K562 (cell line): ENCODE data around the gene NOP16. TPM values are rescaled to one million over a fixed set of nuclear protein-coding genes. Genes with fewer than 3 reads are reported as not detected.

Experiments used
- ATAC-seq: fragments of 200-7000 bp; cut with Tn5 transposase; 3 replicates; pipeline ENCODE4 v1.9.1; 2020; ENCODE audit warnings: moderate library complexity
- BruUV-seq: library from RNA; stranded (reverse); fragments of 400-500 nt; replicated peaks from 2 replicates; lab custom pipeline; 2021; lab: Mats Ljungman, UMichigan
- CTCF ChIA-PET: fragments of 300-600 bp; formaldehyde crosslinking; extraction: SDS; loops from one replicate; lab custom pipeline; 2021; ENCODE audit warnings: low intra/inter-chr PET ratio; lab: Yijun Ruan, JAX
- POLR2A ChIA-PET: fragments of 300-600, 350-650 bp; sonication (Branson Sonifier 250); formaldehyde crosslinking; extraction: SDS; loops from one replicate; lab custom pipeline; 2021; ENCODE audit warnings: antibody characterized with exemption, inconsistent platforms; lab: Yijun Ruan, JAX
- DNase-seq, 4 experiments: peaks; one replicate each; pipeline versions ENCODE4 v3.0.0 to v3.0.0-alpha.2; 2011 to 2018; ENCODE audit warnings: low spot score in 3 of 4, mixed read lengths in 3 of 4; ENCODE audit errors: extremely low read depth in 1 of 4
- FAIRE-seq: peaks from 2 replicates; lab custom pipeline; 2011; peaks lifted over from hg19 to GRCh38; lab: Jason Lieb, UNC
- H2AFZ ChIP-seq: 2 replicates; pipeline ENCODE4 v1.6.0; 2011; ENCODE audit warnings: low read depth, low read length, control low read depth, inconsistent platforms
- H3K27ac ChIP-seq: fragments of 200-600 bp; 3 replicates; pipeline ENCODE4 v1.8.0; 2011; ENCODE audit warnings: low read depth, mild to moderate bottlenecking, control low read depth, inconsistent platforms, low read length, moderate library complexity, mixed read lengths; ENCODE audit errors: extremely low read depth
- H3K27me3 ChIP-seq, 2 experiments: fragments of 300-600 bp in 1 of 2; 2 replicates in 1 of 2; 3 replicates in 1 of 2; pipeline versions ENCODE4 v1.6.0 to v1.8.0; 2011; ENCODE audit warnings: inconsistent platforms in 2 of 2, low read length in 2 of 2, mild to moderate bottlenecking in 1 of 2, mixed read lengths in 1 of 2, moderate library complexity in 1 of 2; ENCODE audit not compliant: control insufficient read depth in 2 of 2, insufficient read depth in 2 of 2
- H3K36me3 ChIP-seq: fragments of 300-600 bp; 3 replicates; pipeline ENCODE4 v1.8.0; 2011; ENCODE audit warnings: mild to moderate bottlenecking, low read length, inconsistent platforms; ENCODE audit not compliant: control insufficient read depth, insufficient read depth
- H3K4me1 ChIP-seq, 2 experiments: fragments of 200-600 bp in 1 of 2; replicated peaks in 1 of 2; 2 replicates in 1 of 2; 3 replicates in 1 of 2; pipeline versions ENCODE4 v1.5.1 to v1.8.0; 2011; ENCODE audit warnings: inconsistent platforms in 2 of 2, low read length in 2 of 2, mild to moderate bottlenecking in 1 of 2, mixed read lengths in 1 of 2, moderate library complexity in 1 of 2; ENCODE audit not compliant: control insufficient read depth in 2 of 2, insufficient read depth in 2 of 2
- H3K4me2 ChIP-seq: 2 replicates; pipeline ENCODE4 v1.6.1; 2011; ENCODE audit warnings: low read length, control low read depth, inconsistent platforms, mixed read lengths; ENCODE audit not compliant: insufficient read depth
- H3K4me3 ChIP-seq: fragments of 200-600 bp; sonication (generic), shearing (Covaris generic); 2 replicates; pipeline ENCODE4 v1.5.1; 2016; ENCODE audit warnings: control low read depth, inconsistent platforms
- H3K79me2 ChIP-seq: fragments of 200-600 bp; 3 replicates; pipeline ENCODE4 v1.8.0; 2011; ENCODE audit warnings: low read length, inconsistent platforms; ENCODE audit not compliant: control insufficient read depth, insufficient read depth
- H3K9ac ChIP-seq, 2 experiments: 2 replicates each; pipeline versions ENCODE4 v1.6.0 to v1.6.1; 2011; ENCODE audit warnings: low read depth in 2 of 2, low read length in 2 of 2, control low read depth in 1 of 2, inconsistent platforms in 1 of 2, mild to moderate bottlenecking in 1 of 2, mixed read lengths in 1 of 2; ENCODE audit not compliant: insufficient read depth in 1 of 2
- H3K9me1 ChIP-seq: one replicate; pipeline ENCODE4 v1.6.0; 2011; ENCODE audit warnings: inconsistent platforms, mild to moderate bottlenecking, low read length, moderate library complexity; ENCODE audit not compliant: control insufficient read depth, insufficient read depth
- H3K9me3 ChIP-seq: replicated peaks from 2 replicates; pipeline ENCODE4 v1.5.1; 2011; ENCODE audit warnings: low read depth, low read length, inconsistent platforms; ENCODE audit not compliant: control insufficient read depth, insufficient read depth
- H4K20me1 ChIP-seq: replicated peaks from 2 replicates; pipeline ENCODE4 v1.6.1; 2011; ENCODE audit warnings: low read length, inconsistent platforms, mixed read lengths; ENCODE audit not compliant: control insufficient read depth, insufficient read depth
- ARID4B ChIP-seq: sonication (generic); formaldehyde crosslinking; IDR thresholded peaks from 2 replicates; pipeline ENCODE4 v1.8.0; 2022; ENCODE audit warnings: mild to moderate bottlenecking, missing genetic modification reagents
- GABPA ChIP-seq: fragments of 200-800 bp; sonication (Bioruptor generic); conservative IDR thresholded peaks from 2 replicates; pipeline ENCODE4 v1.6.1; 2016; ENCODE audit warnings: low read depth, missing genetic modification characterization, missing compliant biosample characterization
- HEY1 ChIP-seq: fragments of 250-450 bp; sonication (Bioruptor Pico); IDR thresholded peaks from 2 replicates; pipeline ENCODE4 v1.5.0; 2020; ENCODE audit warnings: mild to moderate bottlenecking, moderate library complexity, borderline replicate concordance
- MAFK ChIP-seq: IDR thresholded peaks from 2 replicates; pipeline ENCODE4 v1.6.1; 2011; ENCODE audit warnings: low read length, improper control_type of control experiment
- RFX7 ChIP-seq: fragments of 250-450 bp; sonication (Bioruptor Pico); IDR thresholded peaks from 2 replicates; pipeline ENCODE4 v1.5.1; 2021; ENCODE audit warnings: mild to moderate bottlenecking
- RHOXF2B ChIP-seq: fragments of 250-450 bp; sonication (Bioruptor Pico); conservative IDR thresholded peaks from 2 replicates; pipeline ENCODE4 v1.5.1; 2021
- SAP30 ChIP-seq: fragments of 200-600 bp; sonication (generic); IDR thresholded peaks from 2 replicates; pipeline ENCODE4 v1.6.1; 2012; ENCODE audit warnings: borderline replicate concordance, low read depth, mild to moderate bottlenecking, moderate library complexity, low read length, control low read depth, inconsistent platforms; ENCODE audit not compliant: insufficient read depth, poor library complexity, severe bottlenecking
- TEAD1 ChIP-seq, 2 experiments: fragments of 450-650 bp in 1 of 2; sonication (generic) in 1 of 2; formaldehyde crosslinking; IDR thresholded peaks; 2 replicates each; pipeline versions ENCODE4 v1.4.0 to v1.8.0; 2020 to 2022; ENCODE audit warnings: mild to moderate bottlenecking in 2 of 2, missing genetic modification reagents in 1 of 2
- ZNF41 ChIP-seq: fragments of 250-450 bp; sonication (Bioruptor Pico); conservative IDR thresholded peaks from 2 replicates; pipeline ENCODE4 v1.4.0; 2020; ENCODE audit warnings: mild to moderate bottlenecking
- ZNF644 ChIP-seq: fragments of 200-800 bp; sonication (Bioruptor generic); IDR thresholded peaks from 2 replicates; pipeline ENCODE4 v1.6.1; 2016; ENCODE audit warnings: low read depth, missing genetic modification characterization, missing compliant biosample characterization
- ZNF830 ChIP-seq: fragments of 250-450 bp; sonication (Bioruptor Pico); IDR thresholded peaks from 2 replicates; pipeline ENCODE4 v1.5.0; 2021; ENCODE audit warnings: mild to moderate bottlenecking
- WGBS: fragments of 100-300 bp; shearing (Covaris generic); methylation state at CpG from one replicate; pipeline ENCODE4 v1.1.6; 2016; ENCODE audit warnings: low coverage, mixed read lengths; ENCODE audit not compliant: insufficient coverage; ENCODE audit errors: missing lambda C conversion rate; 5-methylcytosine and 5-hydroxymethylcytosine counted together
- in situ Hi-C: fragments of 300-500 bp; cut with MboI; formaldehyde crosslinking; loops from 4 replicates; pipeline ENCODE4 v1.15.0; 2018; ENCODE audit warnings: inconsistent platforms, mixed read lengths
- intact Hi-C: fragments of 100-400 bp; cut with micrococcal nuclease; formaldehyde crosslinking; loops from 2 replicates; pipeline ENCODE4 v1.14.2; 2022
- polyA plus RNA-seq, 8 experiments: library from polyadenylated mRNA; depleted of rRNA in 4 of 8; stranded (reverse) in 5 of 8; unstranded in 3 of 8; fragments of >200 nt; fragmentation: Nextera tagmentation in 2 of 8; fragmentation: Illumina TruSeq in 1 of 8; extraction: Ambion mirVana in 2 of 8; extraction: Trizol in 1 of 8; gene quantifications; 2 replicates each; pipeline versions ENCODE4 v1.2.1 to v1.2.3, GENCODE V29; 2011 to 2014; ENCODE audit warnings: inconsistent platforms in 1 of 8, missing spikeins in 1 of 8
- total RNA-seq, 7 experiments: library from RNA; depleted of rRNA in 6 of 7; stranded (reverse); fragments of >200 nt in 6 of 7; fragmentation: Illumina TruSeq in 2 of 7; extraction: Trizol in 2 of 7; gene quantifications; 2 replicates each; pipeline versions ENCODE4 v1.2.1 to v1.2.3, GENCODE V29; 2011 to 2021; ENCODE audit warnings: low replicate concordance in 1 of 7
- TF ChIP-seq, protein P1 (sequence below): fragments of 450-650 bp; IDR thresholded peaks from 2 replicates; pipeline ENCODE4 v1.6.1; 2014; ENCODE audit warnings: low read depth, mild to moderate bottlenecking, moderate library complexity, borderline replicate concordance
- TF ChIP-seq, protein P2 (sequence below): sonication (generic); formaldehyde crosslinking; IDR thresholded peaks from 2 replicates; pipeline ENCODE4 v1.8.0; 2023; ENCODE audit warnings: mild to moderate bottlenecking, missing genetic modification reagents

Gene NOP16
- total and polyA plus RNA-seq, 9 of the 15 experiments (the other 6 are each of a cell fraction or from before 2014, with no cell fraction given): 92.5 to 342 (median 148) TPM

DNA sequence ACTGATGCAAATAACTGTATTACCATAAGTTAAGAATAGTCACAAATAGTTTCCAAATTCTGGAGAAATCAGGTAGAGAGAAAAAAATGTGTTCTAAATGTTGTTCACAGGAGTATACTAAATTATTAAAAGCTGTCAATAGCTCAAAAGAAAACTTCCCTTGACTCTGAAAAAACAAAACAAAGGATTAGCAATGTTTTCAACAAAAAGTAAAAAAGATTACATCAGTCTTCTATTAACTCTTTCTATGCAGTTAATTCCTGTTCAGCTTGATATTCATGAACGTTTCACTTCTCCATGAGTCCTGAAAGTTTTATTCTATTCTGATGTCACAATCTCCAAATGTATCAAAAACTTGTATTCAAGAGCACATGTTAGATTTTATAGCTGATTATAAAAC, 37.4 kb upstream of the NOP16 start:
- 14% methylated on average over 1 of the region's 1 CpG for WGBS
- Histone ChIP-seq H3K4me1 (no peaks in the 10 kb centered on the region; a peak in 2 of 5 replicates), H3K27ac (no peak overlapping the region), H3K9me1 (no peaks in the 10 kb centered on the region), H3K4me3 (no peak overlapping the region), H3K79me2 (no peaks in the 10 kb centered on the region), H3K9ac (no peak overlapping the region), H3K9me3 (peaks cover 2% of the 10 kb centered on the region; the same call in 1 of the 2 replicates), H3K36me3 (no peaks in the 10 kb centered on the region), H4K20me1 (no peaks in the 10 kb centered on the region), H3K4me2 (no peak overlapping the region), H2AFZ (no peak overlapping the region), H3K27me3 (no peaks in the 10 kb centered on the region)
- FAIRE-seq (no peak), ATAC-seq (no peak), DNase-seq (no peak)
- intact Hi-C loops (no loop called here), in situ Hi-C loops (no loop called here)
- ChIA-PET CTCF (interaction anchor here (0.6 kb wide), 1 partner anchor 10 kb away, joined by 5 read pairs; the partner anchor contains the start of gene CLTB), POLR2A (interaction anchor here (0.8 kb wide), 1 partner anchor 10 kb away, joined by 4 read pairs; the partner anchor contains the start of gene CLTB)
- BruUV-seq: no TSS peak
- TF ChIP-seq, protein P1, sequence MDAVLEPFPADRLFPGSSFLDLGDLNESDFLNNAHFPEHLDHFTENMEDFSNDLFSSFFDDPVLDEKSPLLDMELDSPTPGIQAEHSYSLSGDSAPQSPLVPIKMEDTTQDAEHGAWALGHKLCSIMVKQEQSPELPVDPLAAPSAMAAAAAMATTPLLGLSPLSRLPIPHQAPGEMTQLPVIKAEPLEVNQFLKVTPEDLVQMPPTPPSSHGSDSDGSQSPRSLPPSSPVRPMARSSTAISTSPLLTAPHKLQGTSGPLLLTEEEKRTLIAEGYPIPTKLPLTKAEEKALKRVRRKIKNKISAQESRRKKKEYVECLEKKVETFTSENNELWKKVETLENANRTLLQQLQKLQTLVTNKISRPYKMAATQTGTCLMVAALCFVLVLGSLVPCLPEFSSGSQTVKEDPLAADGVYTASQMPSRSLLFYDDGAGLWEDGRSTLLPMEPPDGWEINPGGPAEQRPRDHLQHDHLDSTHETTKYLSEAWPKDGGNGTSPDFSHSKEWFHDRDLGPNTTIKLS: no peak
- TF ChIP-seq, protein P2, sequence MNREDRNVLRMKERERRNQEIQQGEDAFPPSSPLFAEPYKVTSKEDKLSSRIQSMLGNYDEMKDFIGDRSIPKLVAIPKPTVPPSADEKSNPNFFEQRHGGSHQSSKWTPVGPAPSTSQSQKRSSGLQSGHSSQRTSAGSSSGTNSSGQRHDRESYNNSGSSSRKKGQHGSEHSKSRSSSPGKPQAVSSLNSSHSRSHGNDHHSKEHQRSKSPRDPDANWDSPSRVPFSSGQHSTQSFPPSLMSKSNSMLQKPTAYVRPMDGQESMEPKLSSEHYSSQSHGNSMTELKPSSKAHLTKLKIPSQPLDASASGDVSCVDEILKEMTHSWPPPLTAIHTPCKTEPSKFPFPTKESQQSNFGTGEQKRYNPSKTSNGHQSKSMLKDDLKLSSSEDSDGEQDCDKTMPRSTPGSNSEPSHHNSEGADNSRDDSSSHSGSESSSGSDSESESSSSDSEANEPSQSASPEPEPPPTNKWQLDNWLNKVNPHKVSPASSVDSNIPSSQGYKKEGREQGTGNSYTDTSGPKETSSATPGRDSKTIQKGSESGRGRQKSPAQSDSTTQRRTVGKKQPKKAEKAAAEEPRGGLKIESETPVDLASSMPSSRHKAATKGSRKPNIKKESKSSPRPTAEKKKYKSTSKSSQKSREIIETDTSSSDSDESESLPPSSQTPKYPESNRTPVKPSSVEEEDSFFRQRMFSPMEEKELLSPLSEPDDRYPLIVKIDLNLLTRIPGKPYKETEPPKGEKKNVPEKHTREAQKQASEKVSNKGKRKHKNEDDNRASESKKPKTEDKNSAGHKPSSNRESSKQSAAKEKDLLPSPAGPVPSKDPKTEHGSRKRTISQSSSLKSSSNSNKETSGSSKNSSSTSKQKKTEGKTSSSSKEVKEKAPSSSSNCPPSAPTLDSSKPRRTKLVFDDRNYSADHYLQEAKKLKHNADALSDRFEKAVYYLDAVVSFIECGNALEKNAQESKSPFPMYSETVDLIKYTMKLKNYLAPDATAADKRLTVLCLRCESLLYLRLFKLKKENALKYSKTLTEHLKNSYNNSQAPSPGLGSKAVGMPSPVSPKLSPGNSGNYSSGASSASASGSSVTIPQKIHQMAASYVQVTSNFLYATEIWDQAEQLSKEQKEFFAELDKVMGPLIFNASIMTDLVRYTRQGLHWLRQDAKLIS (CRISPR knock-in tag): no peak
- TF ChIP-seq GABPA (tag): no peak
- no peak for TF ChIP-seq ZNF41 (CRISPR knock-in tag)
- no peak for TF ChIP-seq TEAD1 (CRISPR knock-in tag; IDR thresholded peaks at IDR 0.05)
- no peak for TF ChIP-seq SAP30
- no peak for TF ChIP-seq ZNF830 (CRISPR knock-in tag)
- TF ChIP-seq ARID4B (CRISPR knock-in tag): no peak
- TF ChIP-seq ZNF644 (tag): no peak
- TF ChIP-seq MAFK: no peak
- no peak for TF ChIP-seq RHOXF2B
- TF ChIP-seq HEY1: no peak
- TF ChIP-seq RFX7 (CRISPR knock-in tag): no peak
